Measurements from ENCODE around the gene KRTAP22-2. TPM values are rescaled to one million over a fixed set of nuclear protein-coding genes. Genes with fewer than 3 reads are reported as not detected.

The KRTAP22-2 gene
- total and polyA plus RNA-seq, 2 of the 8 experiments (the other 6 are each of a cell fraction or from before 2014, with no cell fraction given) = not detected

DNA sequence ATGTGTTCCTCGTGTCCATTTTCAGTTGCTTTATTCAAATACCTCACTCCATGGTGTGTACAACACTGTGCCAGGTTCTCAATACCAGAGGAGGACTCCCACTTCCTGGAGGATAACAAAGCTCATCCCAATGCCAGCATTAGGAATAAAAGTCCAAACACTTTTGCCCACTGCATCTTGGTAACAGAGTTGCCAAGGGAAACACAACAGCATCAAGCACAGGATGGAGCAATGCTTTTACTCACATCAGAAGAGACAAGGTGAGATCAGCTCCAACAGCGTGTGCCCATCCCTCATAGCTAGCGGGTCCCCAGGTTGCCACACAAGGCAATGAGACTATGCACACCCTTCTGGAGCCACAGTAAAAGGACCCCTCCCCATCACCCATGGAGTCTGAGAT lies 33.2 kb upstream of the KRTAP22-2 start:
- Histone ChIP-seq H2AFZ (ENCODE audit: low read length) (no peak overlapping the region), H4K20me1 (replicated peaks in 1 of 2; ENCODE audit: control insufficient read depth in 1 of 2, insufficient read depth in 2 of 2, low read length in 2 of 2) (no peaks in the 10 kb centered on the region), H2BK5ac (ENCODE audit: low read depth, low read length) (no peak overlapping the region), H3K23ac (ENCODE audit: insufficient read length) (no peak overlapping the region), H2BK12ac (ENCODE audit: low read depth, low read length) (no peak overlapping the region), H3K4me3 (ENCODE audit: extremely low read depth in 1 of 4, insufficient read depth in 2 of 4, low read depth in 3 of 4, low read length in 4 of 4) (no peak overlapping the region), H3K36me3 (ENCODE audit: control insufficient read depth in 2 of 4, insufficient read depth in 4 of 4, low read length in 3 of 4) (no peaks in the 10 kb centered on the region), H3K4me1 (replicated peaks in 1 of 4; ENCODE audit: control insufficient read depth in 3 of 4, insufficient read depth in 4 of 4, low read length in 3 of 4) (peaks cover 0 to 2% (median 0%) of the 10 kb centered on the region in 4 experiments; a peak in 2 of 7 replicates), H3K18ac (ENCODE audit: extremely low read depth, low read length) (no peak overlapping the region), H3K27me3 (replicated peaks in 1 of 4; ENCODE audit: control insufficient read depth in 3 of 4, extremely low read depth in 1 of 4, insufficient read depth in 3 of 4, low read length in 3 of 4) (peaks cover 0 to 1% (median 0%) of the 10 kb centered on the region in 4 experiments; a peak in 1 of 7 replicates), H3K14ac (ENCODE audit: insufficient read length) (no peak overlapping the region), H4K8ac (ENCODE audit: extremely low read depth, insufficient read depth, low read length) (no peak overlapping the region), H3K27ac (ENCODE audit: low read depth, low read length) (no peak overlapping the region), H2BK20ac (ENCODE audit: low read length) (no peak overlapping the region), H2AK5ac (ENCODE audit: low read depth, low read length) (no peak overlapping the region), H2BK120ac (replicated peaks; ENCODE audit: low read depth, low read length) (no peak overlapping the region), H3K9me3 (ENCODE audit: insufficient read depth in 2 of 2, low read depth in 1 of 2, low read length in 1 of 2) (peaks cover 7% of the 10 kb centered on the region in 2 experiments), H3K56ac (replicated peaks; ENCODE audit: insufficient read length, low read depth, low read length) (no peak overlapping the region), H2BK15ac (ENCODE audit: low read length) (no peak overlapping the region), H4K5ac (ENCODE audit: insufficient read length, low read depth, low read length) (no peak overlapping the region), H4K91ac (replicated peaks; ENCODE audit: insufficient read length, low read length) (no peak overlapping the region), H3K79me2 (ENCODE audit: control insufficient read depth in 1 of 2, insufficient read depth in 2 of 2, low read length in 2 of 2) (no peaks in the 10 kb centered on the region), H3K9ac (replicated peaks in 1 of 4; ENCODE audit: extremely low read depth in 1 of 4, low read depth in 3 of 4, low read length in 3 of 4) (no peak overlapping the region), H3K79me1 (ENCODE audit: low read depth, low read length) (no peaks in the 10 kb centered on the region), H3K23me2 (ENCODE audit: low read depth, low read length) (no peaks in the 10 kb centered on the region), H3K4ac (replicated peaks; ENCODE audit: insufficient read length, low read depth, low read length) (no peak overlapping the region), H3K4me2 (ENCODE audit: insufficient read depth in 1 of 2, low read depth in 2 of 2, low read length in 2 of 2) (no peak overlapping the region)
- DNase-seq (ENCODE audit: low read depth in 1 of 2, low spot score in 2 of 2) (no peak), FAIRE-seq (no peak)
- CTCF ChIA-PET (ENCODE audit: partially characterized antibody) = interaction anchor here (1.5 kb wide), 1 partner anchor 17 kb away, joined by 5 read pairs; no protein-coding TSS in a partner anchor
- WGBS, 2 experiments (ENCODE audit: extremely low coverage in 1 of 2, insufficient coverage in 1 of 2, insufficient read length in 1 of 2, insufficient replicate concordance in 2 of 2, low coverage in 1 of 2, low lambda C conversion rate in 2 of 2, missing lambda C conversion rate in 1 of 2) = 90% methylated on average over 3 of the region's 3 CpGs; no CpG with 5 or more reads in 1 of the 2 experiments
- no peak for TF ChIP-seq BRCA1 (IDR thresholded peaks at IDR 0.05; ENCODE audit: low read depth, low read length)
- TF ChIP-seq, protein P1, sequence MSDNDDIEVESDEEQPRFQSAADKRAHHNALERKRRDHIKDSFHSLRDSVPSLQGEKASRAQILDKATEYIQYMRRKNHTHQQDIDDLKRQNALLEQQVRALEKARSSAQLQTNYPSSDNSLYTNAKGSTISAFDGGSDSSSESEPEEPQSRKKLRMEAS (IDR thresholded peaks at IDR 0.05) = no peak
- no peak for TF ChIP-seq EZH2 (IDR thresholded peaks at IDR 0.05; ENCODE audit: low read depth, low read length, severe bottlenecking)
- no peak for TF ChIP-seq NRF1 (IDR thresholded peaks at IDR 0.05; ENCODE audit: low read depth, low read length)
- no peak for TF ChIP-seq HDAC2 (IDR thresholded peaks at IDR 0.05; ENCODE audit: borderline replicate concordance in 1 of 2, low read depth in 2 of 2, low read length in 2 of 2)
- POLR2A ChIA-PET (ENCODE audit: partially characterized antibody) = no interaction called here
